T-cell (primary cell): ENCODE results near the gene CLEC4G. TPM values are rescaled to one million over a fixed set of nuclear protein-coding genes. Genes with fewer than 3 reads are reported as not detected.

ENCODE experiments used
- ATAC-seq, 4 experiments: fragments of 200-7000 bp in 3 of 4; fragments of 150-1000 bp in 1 of 4; cut with Tn5 transposase; replicated peaks in 1 of 4; 1 replicate in 3 of 4; 2 replicates in 1 of 4; pipeline ENCODE4 v1.10.0; 2021; ENCODE audit warnings: moderate library complexity in 3 of 4, mild to moderate bottlenecking in 2 of 4, moderate number of reproducible peaks in 1 of 4
- CTCF ChIA-PET, 2 donors: fragments of 300-600 bp; sonication (Branson Sonifier 250); formaldehyde crosslinking; loops; one replicate each; lab custom pipeline; 2022; ENCODE audit warnings: antibody characterized with exemption in 2 of 2; lab: Charles Lee
- POLR2A ChIA-PET, 2 donors: fragments of 300-600 bp; sonication (Branson Sonifier 250); formaldehyde crosslinking; loops; one replicate each; lab custom pipeline; 2022; ENCODE audit warnings: antibody characterized with exemption in 2 of 2; lab: Charles Lee
- DNase-seq, 35 experiments: peaks; one replicate each; pipeline versions ENCODE4 v3.0.0 to v3.0.0-alpha.2; 2013 to 2023
- H3K27ac ChIP-seq: one replicate; pipeline ENCODE4 v1.5.1; 2013; ENCODE audit warnings: low read length
- H3K27me3 ChIP-seq, 2 experiments: replicated peaks in 1 of 2; 1 replicate in 1 of 2; 2 replicates in 1 of 2; pipeline versions ENCODE4 v1.6.1 to v1.7.0; 2013; ENCODE audit warnings: low read length in 1 of 2, mixed read lengths in 1 of 2; ENCODE audit not compliant: control insufficient read depth in 2 of 2, insufficient read depth in 2 of 2; ENCODE audit errors: extremely low read depth in 1 of 2
- H3K36me3 ChIP-seq, 2 donors: 1 replicate in 1 of 2; 2 replicates in 1 of 2; pipeline versions ENCODE4 v1.6.1 to v1.7.0; 2013; ENCODE audit warnings: low read length in 1 of 2; ENCODE audit not compliant: control insufficient read depth in 2 of 2, insufficient read depth in 1 of 2; ENCODE audit errors: extremely low read depth in 1 of 2
- H3K4me1 ChIP-seq, 2 experiments: 1 replicate in 1 of 2; 2 replicates in 1 of 2; pipeline versions ENCODE4 v1.6.1 to v1.7.0; 2013; ENCODE audit warnings: low read length in 2 of 2, mixed read lengths in 1 of 2; ENCODE audit not compliant: insufficient read depth in 2 of 2, control insufficient read depth in 1 of 2; ENCODE audit errors: extremely low read depth in 1 of 2
- H3K4me3 ChIP-seq, 2 donors: 1 replicate in 1 of 2; 2 replicates in 1 of 2; pipeline versions ENCODE4 v1.5.1 to v1.7.0; 2013; ENCODE audit warnings: mild to moderate bottlenecking in 2 of 2, low read length in 1 of 2, moderate library complexity in 1 of 2; ENCODE audit not compliant: control insufficient read depth in 1 of 2; ENCODE audit errors: extremely low read depth in 1 of 2
- H3K9me3 ChIP-seq: 2 replicates; pipeline ENCODE4 v1.7.0; 2013
- H3K27ac Mint-ChIP-seq, 2 donors: one replicate each; pipeline ENCODE4 v1.8.0; 2020 to 2021; ENCODE audit warnings: mild to moderate bottlenecking in 2 of 2, mixed read lengths in 2 of 2
- H3K27me3 Mint-ChIP-seq, 2 donors: one replicate each; pipeline ENCODE4 v1.8.0; 2021 to 2022; ENCODE audit warnings: mixed read lengths in 2 of 2
- H3K36me3 Mint-ChIP-seq: one replicate; pipeline ENCODE4 v1.8.0; 2021; ENCODE audit warnings: mixed read lengths
- H3K4me1 Mint-ChIP-seq, 3 donors: one replicate each; pipeline ENCODE4 v1.8.0; 2020 to 2022; ENCODE audit warnings: mixed read lengths in 3 of 3, mild to moderate bottlenecking in 1 of 3
- H3K4me3 Mint-ChIP-seq, 3 donors: one replicate each; pipeline ENCODE4 v1.8.0; 2020 to 2022; ENCODE audit warnings: mild to moderate bottlenecking in 3 of 3, mixed read lengths in 3 of 3, moderate library complexity in 3 of 3
- H3K9me3 Mint-ChIP-seq, 3 donors: one replicate each; pipeline ENCODE4 v1.8.0; 2020 to 2022; ENCODE audit warnings: mixed read lengths in 3 of 3
- WGBS: methylation state at CpG from one replicate; pipeline ENCODE4 v1.1.5; 2013; ENCODE audit warnings: missing lambda C conversion rate; ENCODE audit not compliant: insufficient coverage; 5-methylcytosine and 5-hydroxymethylcytosine counted together
- total RNA-seq, 35 experiments: library from RNA in 6 of 35; stranded (reverse) in 6 of 35; fragments of 120-200 nt in 1 of 35; gene quantifications; one replicate each; pipeline versions ENCODE4 v1.2.1 to v1.2.4 and lab custom pipeline; 2013 to 2026

CLEC4G gene
- total RNA-seq, 5 donors from 2014 or later (not counting 1 experiment from before 2014, with no cell fraction given), result not detected

DNA sequence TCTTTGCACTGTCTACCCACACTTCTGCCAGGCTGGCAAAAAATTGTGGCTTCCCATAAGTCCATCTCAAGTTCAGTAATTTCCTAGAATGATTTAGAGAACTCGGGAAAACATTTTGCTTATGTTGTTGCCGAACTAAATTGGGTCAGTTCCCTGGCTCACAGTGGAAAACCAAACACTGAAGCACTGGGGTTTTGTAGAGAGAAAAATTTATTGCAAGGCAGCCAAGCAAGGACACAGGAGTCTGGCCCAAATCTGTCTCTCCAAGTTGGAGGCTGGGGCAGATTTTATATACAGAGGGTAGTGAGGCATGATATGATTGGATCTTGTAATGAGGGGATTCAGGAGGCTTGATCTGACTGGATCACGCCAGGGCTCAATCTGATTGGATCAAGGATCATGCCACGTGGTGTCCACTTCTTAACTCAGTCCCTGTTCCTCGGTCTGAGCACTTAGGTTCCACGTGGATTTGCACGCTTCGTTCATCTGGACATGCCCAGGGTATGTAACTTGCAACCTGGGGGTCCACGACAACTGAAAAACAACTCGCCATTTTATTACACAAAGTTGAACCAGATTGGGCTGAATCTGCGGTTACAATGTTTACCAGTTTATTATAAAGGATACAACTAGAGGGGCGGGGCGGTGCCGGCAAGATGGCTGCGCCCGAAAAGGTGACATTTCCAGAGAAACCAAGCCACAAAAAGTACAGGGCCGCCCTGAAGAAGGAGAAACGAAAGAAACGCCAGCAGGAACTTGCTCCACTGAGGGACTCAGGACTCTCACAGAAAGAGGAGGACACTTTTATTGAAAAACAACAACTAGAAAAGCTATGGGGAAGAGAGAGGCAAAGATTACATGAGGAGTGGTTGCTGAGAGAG, 8.1 kb upstream of the CLEC4G start:
- Histone ChIP-seq H3K9me3 (no peaks in the 10 kb centered on the region), H3K4me3 (no peak overlapping the region), H3K27ac (no peak overlapping the region), H3K4me1 (no peaks in the 10 kb centered on the region), H3K36me3 (no peaks in the 10 kb centered on the region), H3K27me3 (peaks cover 0 to 20% of the 10 kb centered on the region in 2 experiments)
- POLR2A ChIA-PET, result interaction anchor here in 1 of 2 donors (0.6 kb wide), 1 partner anchor 1714 kb away, joined by 6 read pairs; no protein-coding TSS in a partner anchor
- peaks cover 9 to 18% of the 10 kb centered on the region in 2 donors for H3K27me3 Mint-ChIP-seq
- 80% methylated on average over 11 of the region's 19 CpGs for WGBS
- H3K4me3 Mint-ChIP-seq, result no peak overlapping the region
- H3K4me1 Mint-ChIP-seq, result peaks cover 0 to 3% (median 0%) of the 10 kb centered on the region in 3 donors
- H3K9me3 Mint-ChIP-seq, result no peaks in the 10 kb centered on the region
- no peak overlapping the region for H3K27ac Mint-ChIP-seq
- H3K36me3 Mint-ChIP-seq, result no peaks in the 10 kb centered on the region
- DNase-seq (no peak), ATAC-seq (no peak)
- CTCF ChIA-PET, result no interaction called here

DNA sequence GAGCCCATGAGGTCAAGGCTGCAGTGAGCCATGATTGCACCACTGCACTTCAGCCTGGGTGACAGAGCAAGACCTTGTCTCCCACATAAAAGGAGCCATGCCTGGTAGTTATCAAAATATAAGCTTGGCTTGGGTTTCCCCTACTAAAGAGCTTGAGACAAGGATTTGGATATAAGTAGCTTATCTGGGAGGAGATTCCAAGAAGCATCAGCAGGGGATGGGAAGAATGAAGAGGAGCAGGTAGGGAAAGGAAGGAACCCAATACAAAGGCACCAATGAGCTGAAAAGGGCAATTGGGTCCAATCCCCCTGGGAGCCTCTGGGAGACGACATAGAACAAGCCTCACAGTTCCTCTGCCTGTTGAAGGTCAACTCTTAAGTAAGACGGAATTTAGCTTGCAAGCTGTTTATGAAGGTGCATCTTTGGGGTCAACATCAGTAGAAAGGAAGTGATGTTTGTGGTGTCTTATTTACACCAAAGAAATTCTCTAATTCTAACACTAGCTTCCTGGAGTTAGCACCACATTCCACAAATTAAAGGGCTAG, 7.4 kb upstream of the CLEC4G start:
- WGBS, result 0% methylated on average over 1 of the region's 2 CpGs
- no peak overlapping the region for H3K4me3 Mint-ChIP-seq
- no peak for ATAC-seq

DNA sequence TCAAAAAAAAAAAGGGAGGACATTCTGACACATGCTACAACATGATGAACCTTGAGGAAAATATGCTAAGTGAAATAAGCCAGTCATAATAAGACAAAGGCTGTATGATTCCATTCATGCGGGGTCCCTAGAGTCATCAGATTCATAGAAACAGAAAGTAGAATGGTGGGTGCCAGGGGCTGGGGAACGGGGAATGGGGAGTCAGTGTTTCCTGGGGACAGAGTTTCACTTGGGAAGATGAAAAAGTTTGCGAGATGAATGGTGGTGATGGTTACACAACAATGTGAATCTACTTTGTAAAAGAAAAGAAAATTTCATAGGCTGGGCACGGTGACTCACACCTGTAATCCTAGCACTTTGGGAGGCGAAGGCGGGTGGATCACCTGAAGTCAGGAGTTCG, 6.1 kb upstream of the CLEC4G start:
- POLR2A ChIA-PET, result no interaction called here
- no peaks in the 10 kb centered on the region for H3K36me3 ChIP-seq
- CTCF ChIA-PET, result interaction anchor here in 1 of 2 donors (0.6 kb wide), 1 partner anchor 683 kb away, joined by 3 read pairs; no protein-coding TSS in a partner anchor
- no peaks in the 10 kb centered on the region for H3K36me3 Mint-ChIP-seq
- peaks cover under 1 to 15% of the 10 kb centered on the region in 2 experiments for H3K27me3 ChIP-seq
- H3K4me3 Mint-ChIP-seq, result no peak overlapping the region
- 50% methylated on average over 7 of the region's 7 CpGs for WGBS
- no peak overlapping the region for H3K27ac Mint-ChIP-seq
- peaks cover 9 to 15% of the 10 kb centered on the region in 2 donors for H3K27me3 Mint-ChIP-seq
- no peak for DNase-seq
- H3K9me3 Mint-ChIP-seq, result no peaks in the 10 kb centered on the region
- no peak for ATAC-seq
- no peaks in the 10 kb centered on the region for H3K4me1 ChIP-seq
- H3K27ac ChIP-seq, result no peak overlapping the region
- H3K4me1 Mint-ChIP-seq, result no peaks in the 10 kb centered on the region
- H3K4me3 ChIP-seq, result no peak overlapping the region
- H3K9me3 ChIP-seq, result no peaks in the 10 kb centered on the region

More for the DNA sequence above, 7.4 kb upstream of the CLEC4G start:
- Histone ChIP-seq H3K27me3 (peaks cover 0 to 17% of the 10 kb centered on the region in 2 experiments), H3K4me1 (no peaks in the 10 kb centered on the region), H3K4me3 (no peak overlapping the region), H3K36me3 (no peaks in the 10 kb centered on the region), H3K9me3 (no peaks in the 10 kb centered on the region), H3K27ac (no peak overlapping the region)
- ChIA-PET CTCF (no interaction called here), POLR2A (interaction anchor here (0.6 kb wide), 2 partner anchors 18 to 1713 kb away, joined by 3 to 6 read pairs; no protein-coding TSS in a partner anchor)
- H3K36me3 Mint-ChIP-seq, result no peaks in the 10 kb centered on the region
- H3K4me1 Mint-ChIP-seq, result no peaks in the 10 kb centered on the region
- no peaks in the 10 kb centered on the region for H3K9me3 Mint-ChIP-seq
- no peak overlapping the region for H3K27ac Mint-ChIP-seq
- peaks cover 9 to 15% of the 10 kb centered on the region in 2 donors for H3K27me3 Mint-ChIP-seq
- DNase-seq, result no peak

DNA sequence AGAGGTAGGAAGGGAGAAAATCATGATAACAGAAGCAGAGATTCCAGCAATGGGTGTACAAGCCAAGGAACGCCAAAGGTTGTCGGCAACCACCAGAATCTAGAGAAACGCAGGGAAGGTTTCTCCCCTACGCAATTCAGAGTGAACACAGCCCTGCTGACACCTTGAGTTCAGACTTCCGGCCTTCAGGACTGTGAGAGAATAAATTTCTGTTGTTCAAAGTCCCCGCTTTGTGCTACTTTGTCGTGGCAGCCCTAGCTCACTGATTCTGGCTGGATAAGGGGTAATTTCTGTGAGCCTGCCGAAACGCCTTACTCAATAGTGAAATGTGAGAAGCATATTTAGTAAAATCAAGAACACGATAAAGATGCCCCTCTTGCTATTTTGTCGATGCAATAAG, 5.3 kb upstream of the CLEC4G start:
- ATAC-seq (no peak), DNase-seq (no peak)
- Mint-ChIP-seq H3K27me3 (peaks cover 9 to 15% of the 10 kb centered on the region in 2 donors), H3K27ac (no peak overlapping the region), H3K36me3 (no peaks in the 10 kb centered on the region), H3K4me3 (no peak overlapping the region), H3K9me3 (no peaks in the 10 kb centered on the region), H3K4me1 (no peaks in the 10 kb centered on the region)
- Histone ChIP-seq H3K4me3 (no peak overlapping the region), H3K4me1 (no peaks in the 10 kb centered on the region), H3K9me3 (no peaks in the 10 kb centered on the region), H3K27me3 (peaks cover 2 to 18% of the 10 kb centered on the region in 2 experiments), H3K36me3 (no peaks in the 10 kb centered on the region), H3K27ac (no peak overlapping the region)
- WGBS, result 86% methylated on average over 10 of the region's 11 CpGs
- ChIA-PET CTCF (no interaction called here), POLR2A (no interaction called here)

DNA sequence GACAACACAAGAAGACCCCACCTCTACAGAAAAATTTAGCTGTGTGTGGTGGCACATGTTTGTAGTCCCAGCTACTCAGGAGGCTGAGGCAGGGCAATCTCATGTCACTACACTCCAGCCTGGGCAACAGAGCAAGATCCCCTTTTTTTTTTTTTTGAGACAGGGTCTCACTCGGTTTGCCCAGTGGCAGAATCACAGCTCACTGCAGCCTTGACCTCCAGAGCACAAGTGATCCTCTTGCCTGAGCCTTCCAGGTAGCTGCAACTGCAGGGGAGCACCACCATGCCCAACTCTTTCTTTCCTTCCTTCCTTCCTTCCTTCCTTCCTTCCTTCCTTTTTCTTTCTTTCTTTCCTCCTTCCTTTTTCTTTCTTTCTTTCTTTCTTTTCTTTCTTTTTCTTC, 4.2 kb upstream of the CLEC4G start:
- H3K27me3 ChIP-seq, result peaks cover 3 to 29% of the 10 kb centered on the region in 2 experiments
- Mint-ChIP-seq H3K27ac (no peak overlapping the region), H3K4me3 (no peak overlapping the region), H3K27me3 (peaks cover 13 to 21% of the 10 kb centered on the region in 2 donors), H3K4me1 (peaks cover 0 to 3% (median 0%) of the 10 kb centered on the region in 3 donors), H3K36me3 (no peaks in the 10 kb centered on the region), H3K9me3 (no peaks in the 10 kb centered on the region)
- no CpG with 5 or more reads among the region's 1 CpG for WGBS
- DNase-seq (no peak), ATAC-seq (no peak)
- no peaks in the 10 kb centered on the region for H3K9me3 ChIP-seq
- H3K36me3 ChIP-seq, result no peaks in the 10 kb centered on the region
- no peak overlapping the region for H3K4me3 ChIP-seq
- ChIA-PET POLR2A (no interaction called here), CTCF (interaction anchor here in 1 of 2 donors (0.6 kb wide), 1 partner anchor 22 kb away, joined by 3 read pairs; no protein-coding TSS in a partner anchor)
- H3K27ac ChIP-seq, result no peak overlapping the region
- no peaks in the 10 kb centered on the region for H3K4me1 ChIP-seq
